ENCODE results near the gene IGSF3.
"Not testable (repeated sequence)": the region's sequence is repeated elsewhere in the genome, so short reads cannot be mapped to it uniquely, and the experiment has no call there.

Gene IGSF3

GRCh38 chr1:116609801-116610371 is 57.6 kb downstream of the IGSF3 start:
- in situ Hi-C loops (cut with HindIII; ENCODE audit: low sequenced_read_pairs); DNase-seq (ENCODE audit: low read depth); H3K4me3 ChIP-seq (ENCODE audit: low read depth, low read length): not testable (repeated sequence)

DNA sequence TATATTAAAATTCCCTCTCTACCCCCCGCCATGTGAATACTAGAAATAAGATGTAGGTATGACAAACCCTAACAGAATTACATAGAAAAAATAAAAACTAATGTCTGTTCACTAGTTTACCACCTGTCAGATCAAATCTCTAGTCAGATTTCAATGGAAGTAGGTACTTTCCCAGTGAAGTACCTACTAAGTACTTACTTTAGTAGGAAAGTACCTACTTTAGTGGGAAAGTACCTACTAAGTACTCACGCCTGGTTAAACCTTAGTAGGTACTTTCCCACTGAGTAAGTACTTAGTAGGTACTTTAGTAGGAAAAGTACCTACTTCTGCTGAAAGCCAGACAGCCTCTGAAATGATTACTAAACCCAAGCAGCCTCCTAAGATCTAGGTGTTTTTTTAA is 58.7 kb downstream of the IGSF3 start:
- in situ Hi-C loops (cut with HindIII; ENCODE audit: low sequenced_read_pairs) = not testable (repeated sequence)

GRCh38 chr1:116608151-116608550 is 59.4 kb downstream of the IGSF3 start:
- in situ Hi-C loops (cut with HindIII; ENCODE audit: low sequenced_read_pairs); H3K4me3 ChIP-seq (ENCODE audit: low read depth, low read length); DNase-seq (ENCODE audit: low read depth): not testable (repeated sequence)

More for the DNA sequence above, 58.7 kb downstream of the IGSF3 start:
- H3K4me3 ChIP-seq (ENCODE audit: low read depth, low read length); DNase-seq (ENCODE audit: low read depth): not testable (repeated sequence)

GRCh38 chr1:116607463-116607862 is 60.1 kb downstream of the IGSF3 start:
- H3K4me3 ChIP-seq (ENCODE audit: low read depth, low read length); DNase-seq (ENCODE audit: low read depth); in situ Hi-C loops (cut with HindIII; ENCODE audit: low sequenced_read_pairs): not testable (repeated sequence)

GRCh38 chr1:116606067-116606466 is 61.5 kb downstream of the IGSF3 start:
- DNase-seq (ENCODE audit: low read depth); in situ Hi-C loops (cut with HindIII; ENCODE audit: low sequenced_read_pairs); H3K4me3 ChIP-seq (ENCODE audit: low read depth, low read length): not testable (repeated sequence)

- H3K4me3 ChIP-seq (ENCODE audit: low read depth, low read length) = no peak overlapping the region
- no peak for TF ChIP-seq CTCF (IDR thresholded peaks at IDR 0.05; ENCODE audit: low read depth, low read length, missing control alignments)
- in situ Hi-C loops (cut with HindIII; ENCODE audit: low sequenced_read_pairs) = no loop called here
- DNase-seq (ENCODE audit: low read depth) = no peak
Observed at GRCh38 chr1:116605315-116605714, 62.2 kb downstream of the IGSF3 start.

GRCh38 chr1:116604408-116604807 is 63.1 kb downstream of the IGSF3 start:
- in situ Hi-C loops (cut with HindIII; ENCODE audit: low sequenced_read_pairs); H3K4me3 ChIP-seq (ENCODE audit: low read depth, low read length); DNase-seq (ENCODE audit: low read depth): not testable (repeated sequence)

DNA sequence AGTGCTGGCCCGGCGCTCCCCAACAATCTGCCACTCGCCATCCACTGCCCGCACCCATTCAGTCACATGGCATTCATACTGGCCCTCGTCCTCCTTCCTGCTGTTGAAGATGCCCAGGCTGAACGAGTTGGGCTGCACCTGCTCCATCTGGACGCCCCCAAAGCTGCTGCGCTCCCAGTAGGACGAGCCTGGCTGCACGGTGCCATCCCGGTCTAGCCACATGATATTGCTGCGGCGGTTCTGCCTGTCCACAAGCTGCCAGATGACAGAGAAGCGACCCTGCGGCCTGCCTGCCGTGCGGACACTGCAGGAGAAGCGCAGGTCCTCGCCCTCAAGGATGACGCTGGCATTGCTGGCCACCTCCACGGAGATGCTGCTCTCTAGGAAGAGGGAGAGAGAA is 63.9 kb downstream of the IGSF3 start:
- DNase-seq (ENCODE audit: low read depth); in situ Hi-C loops (cut with HindIII; ENCODE audit: low sequenced_read_pairs); H3K4me3 ChIP-seq (ENCODE audit: low read depth, low read length): not testable (repeated sequence)

DNA sequence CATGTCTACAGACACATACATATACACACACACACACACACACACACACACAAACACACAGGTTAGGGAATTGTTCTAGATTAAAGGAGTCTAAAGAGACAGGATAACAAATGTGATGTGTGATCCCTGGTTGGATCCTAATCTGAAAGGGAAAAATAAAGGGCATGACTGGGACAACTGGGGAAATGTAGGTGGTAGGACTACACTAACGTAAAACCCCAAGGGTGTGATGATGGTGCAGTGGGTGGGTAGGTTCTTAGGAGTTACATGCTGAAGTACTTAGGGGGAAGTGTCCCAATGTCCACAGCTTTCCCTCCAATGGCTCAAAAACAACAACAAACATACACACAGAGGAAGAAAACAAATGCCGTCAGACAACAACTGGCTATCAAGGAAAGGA is 68.2 kb downstream of the IGSF3 start:
- in situ Hi-C loops (cut with HindIII; ENCODE audit: low sequenced_read_pairs); DNase-seq (ENCODE audit: low read depth); H3K4me3 ChIP-seq (ENCODE audit: low read depth, low read length): not testable (repeated sequence)

DNA sequence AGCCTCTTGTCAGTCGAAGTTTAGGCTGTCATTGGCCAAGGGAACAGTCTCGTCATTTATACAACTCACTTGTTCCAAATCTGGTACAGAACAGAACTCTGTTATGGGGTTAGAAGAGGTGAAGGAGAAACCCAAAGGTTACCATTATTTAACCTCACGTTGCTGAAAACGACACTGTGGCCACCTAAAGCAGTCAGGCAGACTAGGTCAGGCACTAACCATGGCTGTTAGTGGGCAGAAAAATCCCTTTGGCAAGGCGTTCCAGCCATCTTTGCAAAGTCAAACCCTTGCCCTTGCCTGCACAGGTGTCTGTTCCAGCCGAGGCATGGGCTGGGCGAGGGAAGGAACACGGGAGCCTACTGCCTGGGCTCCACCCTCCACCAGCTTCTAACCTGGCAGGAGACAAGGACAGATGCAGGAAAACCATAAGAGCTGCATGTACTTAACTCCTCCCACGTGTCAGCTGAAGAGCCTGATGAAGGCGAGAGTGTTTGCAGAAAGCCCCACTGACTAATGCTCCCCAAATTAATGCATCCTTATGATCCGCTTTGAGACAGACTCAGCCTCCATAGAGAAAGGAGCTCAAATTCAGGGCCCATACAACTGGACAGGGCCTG is 69.0 kb downstream of the IGSF3 start:
- DNase-seq (ENCODE audit: low read depth); H3K4me3 ChIP-seq (ENCODE audit: low read depth, low read length); in situ Hi-C loops (cut with HindIII; ENCODE audit: low sequenced_read_pairs): not testable (repeated sequence)

DNA sequence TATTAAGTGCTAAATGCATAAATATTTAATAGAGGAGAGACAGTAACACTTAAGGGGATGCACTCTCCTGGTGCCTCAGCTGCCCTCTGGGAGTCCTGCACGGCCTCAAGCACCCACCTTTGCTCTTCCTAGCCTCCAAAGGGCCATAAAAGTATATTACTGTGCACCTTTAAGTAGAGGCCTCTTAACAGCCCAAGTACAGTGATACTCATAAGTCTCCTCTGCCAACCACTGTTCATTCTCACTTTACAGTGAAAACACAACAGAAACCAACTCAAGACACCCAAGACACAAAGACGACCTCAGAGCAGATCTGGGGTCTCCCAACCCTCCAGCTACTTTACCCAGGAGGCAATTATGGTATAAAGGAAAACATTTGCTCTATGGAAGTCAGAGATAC is 70.1 kb downstream of the IGSF3 start:
- H3K4me3 ChIP-seq (ENCODE audit: low read depth, low read length); DNase-seq (ENCODE audit: low read depth); in situ Hi-C loops (cut with HindIII; ENCODE audit: low sequenced_read_pairs): not testable (repeated sequence)

GRCh38 chr1:116596742-116597307 is 70.7 kb downstream of the IGSF3 start:
- in situ Hi-C loops (cut with HindIII; ENCODE audit: low sequenced_read_pairs); H3K4me3 ChIP-seq (ENCODE audit: low read depth, low read length); DNase-seq (ENCODE audit: low read depth): not testable (repeated sequence)

All from astrocyte of the cerebellum (primary cell).